RPMI7951 (cell line): ENCODE data around the gene SGSH. TPM values are rescaled to one million over a fixed set of nuclear protein-coding genes. Genes with fewer than 3 reads are reported as not detected.
"Not testable (repeated sequence)": the region's sequence is repeated elsewhere in the genome, so short reads cannot be mapped to it uniquely, and the experiment has no call there.

Source experiments
- DNase-seq: peaks from one replicate; pipeline ENCODE4 v3.0.0-alpha.2; 2012; ENCODE audit warnings: low read depth
- total RNA-seq: library from RNA; depleted of rRNA; stranded (reverse); fragments of >200 nt; shearing (Covaris generic); gene quantifications from 2 replicates; pipeline ENCODE4 v1.2.3, GENCODE V29; 2014

Gene SGSH
- total RNA-seq, 1 experiment from 2014 or later: 6.4 TPM

DNA sequence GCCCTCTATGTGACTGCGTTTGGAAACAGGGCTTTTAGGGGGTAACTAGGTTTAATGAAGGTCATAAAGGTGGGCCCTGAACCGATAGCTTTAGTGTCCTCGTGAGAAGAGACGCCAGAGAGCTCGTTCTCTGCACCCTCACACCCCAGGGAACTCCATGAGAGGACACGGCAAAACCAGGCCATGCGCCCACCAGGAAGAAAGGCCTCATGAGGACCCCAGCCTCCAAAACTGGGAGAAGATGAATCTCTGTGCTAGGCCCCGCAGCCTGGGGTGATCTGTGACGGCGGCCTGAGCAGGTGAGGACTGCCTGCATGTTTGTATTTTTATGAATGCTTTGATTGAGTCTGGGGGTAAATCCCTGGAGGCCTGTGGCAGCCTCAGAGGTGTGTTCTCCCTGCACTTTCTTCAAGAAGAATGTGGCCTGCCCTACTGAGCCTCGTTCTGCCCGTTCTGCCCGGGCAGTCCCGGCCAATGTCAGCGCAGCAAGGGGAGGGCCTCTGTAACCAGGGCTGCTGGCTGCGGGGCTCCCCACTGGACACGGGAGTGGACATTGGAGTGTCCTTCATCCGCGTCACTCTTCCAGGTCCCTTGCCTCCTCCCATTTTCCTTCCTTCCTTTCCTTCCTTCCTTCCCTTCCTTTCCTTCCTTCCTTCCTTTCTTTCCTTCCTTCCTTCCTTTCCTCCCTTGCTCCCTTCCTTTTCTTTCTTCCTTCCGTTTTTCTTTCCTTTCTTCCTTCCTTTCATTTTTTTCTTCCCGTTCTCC is 33.7 kb upstream of the SGSH start:
- DNase-seq: no peak

GRCh38 chr17:80252871-80253270 is 32.7 kb upstream of the SGSH start:
- DNase-seq: no peak

GRCh38 chr17:80251966-80252365 is 31.8 kb upstream of the SGSH start:
- no peak for DNase-seq

- no peak for DNase-seq
Observed at GRCh38 chr17:80248894-80249710, 29.0 kb upstream of the SGSH start.

DNA sequence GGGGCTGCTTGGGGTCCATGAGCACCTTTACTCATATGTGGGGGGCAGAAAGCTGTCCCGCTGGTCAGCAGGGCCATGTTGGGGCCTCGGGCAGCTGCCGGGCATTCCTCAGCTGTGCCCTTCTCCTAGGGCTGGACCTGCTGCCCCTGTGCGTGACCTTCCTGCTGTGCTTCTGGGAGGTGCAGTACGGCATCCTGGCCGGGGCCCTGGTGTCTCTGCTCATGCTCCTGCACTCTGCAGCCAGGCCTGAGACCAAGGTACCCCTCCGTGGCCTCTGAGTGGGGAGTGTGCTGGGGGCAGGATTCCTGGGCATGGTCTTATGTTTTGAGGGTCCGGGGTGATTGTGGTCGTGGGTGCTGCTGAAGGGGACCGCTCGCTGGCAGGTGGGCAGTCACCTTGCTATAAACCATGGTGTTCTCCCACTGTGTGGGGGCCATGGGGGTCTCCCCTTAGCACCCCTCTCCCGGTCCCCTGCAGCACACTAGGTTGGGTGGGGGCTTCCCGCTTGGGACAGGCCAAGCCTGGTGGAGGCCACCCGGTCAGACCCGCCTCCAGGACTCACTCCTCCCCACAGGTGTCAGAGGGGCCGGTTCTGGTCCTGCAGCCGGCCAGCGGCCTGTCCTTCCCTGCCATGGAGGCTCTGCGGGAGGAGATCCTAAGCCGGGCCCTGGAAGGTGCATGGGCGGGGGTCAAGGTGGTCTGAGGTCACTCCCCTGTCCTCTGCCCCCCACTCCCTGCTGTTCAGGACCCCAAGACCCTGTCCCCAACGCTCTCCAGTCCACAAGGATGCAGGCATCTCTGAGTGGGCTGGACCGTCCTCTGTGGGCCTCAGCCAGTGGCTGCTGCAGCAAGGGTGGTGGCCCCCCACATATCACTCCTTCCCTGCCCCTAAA is 28.1 kb upstream of the SGSH start:
- no peak for DNase-seq

GRCh38 chr17:80247561-80247960 is 27.4 kb upstream of the SGSH start:
- DNase-seq: no peak

GRCh38 chr17:80246726-80247125 is 26.6 kb upstream of the SGSH start:
- no peak for DNase-seq

DNA sequence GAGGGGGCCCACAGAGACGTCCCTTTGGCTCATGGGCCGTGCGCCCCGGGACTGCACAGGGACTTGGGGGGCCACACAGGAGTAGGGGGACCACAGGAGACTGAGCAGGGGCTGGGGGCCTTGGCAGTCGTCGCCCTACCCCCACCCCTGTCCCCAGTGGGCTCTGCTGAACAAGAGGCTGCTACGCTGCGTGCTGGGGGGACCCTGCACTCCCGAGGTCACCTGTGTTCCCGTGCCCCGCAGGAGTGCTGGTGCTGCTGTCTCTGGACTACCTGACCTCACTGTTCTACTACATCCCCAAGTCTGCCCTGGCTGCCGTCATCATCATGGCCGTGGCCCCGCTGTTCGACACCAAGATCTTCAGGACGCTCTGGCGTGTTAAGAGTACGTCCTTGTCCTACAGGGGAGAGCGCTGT is 26.1 kb upstream of the SGSH start:
- DNase-seq: no peak

GRCh38 chr17:80245566-80246265 is 25.6 kb upstream of the SGSH start:
- no peak for DNase-seq

GRCh38 chr17:80244871-80245509 is 24.9 kb upstream of the SGSH start:
- no peak for DNase-seq

DNA sequence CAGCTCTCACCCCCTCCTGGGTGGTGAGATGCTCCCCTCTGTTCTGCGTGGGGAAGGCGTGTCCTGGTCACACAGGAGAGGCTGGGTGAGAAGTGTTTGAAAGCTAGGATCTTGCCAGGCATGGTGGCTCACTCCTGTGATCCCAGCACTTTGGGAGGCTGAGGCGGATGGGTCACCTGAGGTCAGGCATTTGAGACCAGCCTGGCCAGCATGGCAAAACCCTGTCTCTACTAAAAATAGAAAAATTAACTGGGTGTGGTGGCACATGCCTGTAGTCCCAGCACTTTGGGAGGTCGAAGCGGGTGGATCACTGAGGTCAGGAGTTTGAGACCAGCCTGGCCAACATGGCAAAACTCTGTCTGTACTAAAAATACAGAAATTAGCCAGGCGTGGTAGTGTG is 24.3 kb upstream of the SGSH start:
- DNase-seq: not testable (repeated sequence)

- DNase-seq: no peak
Observed at GRCh38 chr17:80243526-80244433, 23.6 kb upstream of the SGSH start.

GRCh38 chr17:80242505-80242904 is 22.4 kb upstream of the SGSH start:
- no peak for DNase-seq

- no peak for DNase-seq
Observed at GRCh38 chr17:80237386-80237785, 17.3 kb upstream of the SGSH start.

- DNase-seq: no peak
Observed at GRCh38 chr17:80236911-80237310, 16.8 kb upstream of the SGSH start.

DNA sequence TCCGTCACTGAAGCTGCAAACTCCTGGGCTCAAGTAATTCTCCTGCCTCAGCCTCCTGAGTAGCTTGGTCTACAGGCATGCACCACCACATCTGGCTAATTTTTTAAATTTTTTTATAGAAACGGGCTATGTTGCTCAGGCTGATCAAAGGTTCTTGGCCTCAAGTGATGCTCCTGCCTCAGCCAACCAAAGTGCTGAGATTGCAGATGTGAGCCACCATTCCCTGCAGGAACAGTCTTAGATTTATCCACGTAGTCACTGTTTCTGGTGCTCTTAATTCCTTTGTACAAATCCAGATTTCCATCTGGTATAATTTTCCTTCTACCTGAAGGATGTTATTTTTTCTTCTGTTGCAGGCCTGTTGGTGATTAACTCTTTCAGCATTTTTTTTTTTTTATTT is 13.1 kb upstream of the SGSH start:
- DNase-seq: no peak

DNA sequence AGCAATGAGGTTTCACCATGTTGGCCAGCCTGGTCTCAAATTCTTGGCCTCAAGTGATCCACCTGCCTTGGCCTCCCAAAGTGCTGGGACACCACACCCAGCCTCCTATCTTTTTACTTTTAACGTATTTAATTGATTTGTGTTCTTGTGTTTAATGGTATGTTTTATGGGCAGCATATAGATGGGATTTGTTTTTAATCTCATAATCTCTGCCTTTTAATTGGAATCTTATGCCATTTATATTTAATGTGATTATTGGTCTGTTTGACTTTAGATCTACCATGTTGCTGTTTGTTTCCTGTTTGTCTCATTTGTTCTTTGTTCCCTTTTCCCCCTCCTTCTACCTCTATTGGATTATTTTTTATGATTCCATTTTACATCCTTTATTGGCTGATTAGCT is 12.3 kb upstream of the SGSH start:
- no peak for DNase-seq

DNA sequence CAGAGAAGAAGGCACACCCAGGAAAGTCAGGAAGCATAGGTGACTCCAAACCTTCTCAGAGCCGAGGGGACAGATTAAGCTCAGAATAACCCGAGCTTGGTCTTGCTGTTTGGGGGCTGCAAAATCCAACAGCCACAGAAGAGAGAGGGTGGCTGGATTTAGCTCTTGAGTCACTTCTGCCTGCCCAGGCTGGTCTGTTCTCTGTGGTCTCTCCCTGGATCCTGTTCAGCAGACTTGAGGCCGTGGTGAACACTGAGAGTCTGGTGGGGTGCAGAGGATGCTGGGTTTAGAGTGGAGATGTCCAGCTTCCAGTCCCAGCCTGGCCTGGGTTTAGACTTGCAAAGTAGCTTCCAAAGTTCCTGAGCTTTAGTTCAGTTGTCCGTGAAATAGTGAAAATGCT is 8.9 kb upstream of the SGSH start:
- DNase-seq: no peak

DNA sequence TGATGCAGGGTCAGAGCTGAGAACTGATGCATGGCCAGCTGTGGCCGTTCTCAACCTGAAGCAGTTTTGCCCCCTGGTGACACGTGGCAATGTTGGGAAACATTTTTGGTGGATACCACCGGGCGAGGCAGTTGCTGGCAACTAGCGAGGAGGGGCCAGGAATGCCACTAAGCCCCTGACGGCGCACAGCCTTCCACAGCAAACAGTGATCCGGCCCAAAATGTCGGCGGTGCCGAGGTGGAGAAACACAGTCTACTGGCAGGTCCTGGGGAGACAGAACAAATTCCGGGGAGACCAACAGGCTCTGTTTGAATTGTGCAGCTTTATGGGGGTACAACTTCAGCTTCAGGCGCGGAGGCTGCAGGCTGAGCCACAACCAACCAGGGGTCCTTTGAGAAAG is 8.3 kb upstream of the SGSH start:
- DNase-seq: no peak

DNA sequence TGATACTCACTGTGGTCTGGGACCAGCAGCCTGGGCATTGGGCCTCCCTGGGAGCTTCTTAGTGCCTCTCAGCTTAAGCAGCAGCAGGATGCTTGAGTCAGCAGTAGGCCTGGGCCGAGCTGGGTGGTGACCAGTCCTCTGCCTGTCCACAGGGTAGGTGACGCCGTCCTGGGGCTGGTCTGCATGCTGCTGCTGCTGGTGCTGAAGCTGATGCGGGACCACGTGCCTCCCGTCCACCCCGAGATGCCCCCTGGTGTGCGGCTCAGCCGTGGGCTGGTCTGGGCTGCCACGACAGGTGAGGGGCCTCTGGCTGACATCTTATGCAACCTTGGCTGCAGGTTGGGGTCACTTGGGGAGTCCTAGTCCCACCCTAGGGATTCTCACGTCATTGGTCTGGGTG is 7.5 kb upstream of the SGSH start:
- DNase-seq: no peak
